ENCODE results near the gene SLAMF9.

Gene SLAMF9

DNA sequence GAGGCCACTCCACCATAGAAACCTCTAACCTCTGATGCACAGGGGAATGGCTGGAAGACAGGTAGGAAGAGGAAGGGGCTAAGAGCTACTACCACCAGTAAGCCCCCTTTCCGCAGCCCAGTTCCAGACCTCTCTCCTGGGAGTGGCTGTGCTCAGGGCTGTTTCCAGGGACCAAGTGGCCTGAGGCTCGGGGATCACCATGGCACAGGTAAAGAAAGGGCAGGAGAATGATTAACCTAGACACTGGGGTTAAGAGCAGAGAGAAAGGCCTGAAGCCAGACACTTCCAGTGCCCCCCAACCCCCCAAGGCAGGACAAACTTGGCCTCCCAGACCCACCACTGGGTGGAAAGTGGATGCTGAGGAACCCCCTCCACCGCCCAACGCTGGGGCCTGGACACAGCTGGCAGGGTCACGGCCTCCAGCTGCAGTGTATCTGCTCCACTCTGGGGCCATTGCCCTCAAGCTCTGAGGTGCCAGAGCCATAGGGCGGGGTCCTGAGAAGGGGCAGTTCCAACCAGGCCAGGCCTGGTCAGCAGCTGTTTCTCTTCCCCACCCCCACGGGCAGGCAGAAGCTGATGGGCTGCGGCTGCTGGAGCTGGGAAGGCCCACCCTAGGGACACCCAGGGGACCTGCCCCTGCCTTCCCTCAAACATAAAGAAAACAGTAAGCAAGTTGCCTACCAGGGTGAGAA lies 31.4 kb downstream of the SLAMF9 start:
- H3K9me2 ChIP-seq (replicated peaks; ENCODE audit: insufficient read depth, low read length), result no peaks in the 10 kb centered on the region
- no peaks in the 10 kb centered on the region for H3K9me3 ChIP-seq (ENCODE audit: insufficient read depth, low read length)
- no peaks in the 10 kb centered on the region for H3K27me3 ChIP-seq (ENCODE audit: low read length)
- peak overlapping the region; percentile 87 for H3K27ac ChIP-seq (ENCODE audit: low read depth, low read length)
- peak overlapping the region; percentile 84 for H3K4me3 ChIP-seq (ENCODE audit: insufficient read depth, low read length, poor library complexity, severe bottlenecking)
- no peak for TF ChIP-seq EZH2phosphoT487 (conservative IDR thresholded peaks at IDR 0.05; ENCODE audit: low read length)
- TF ChIP-seq CTCF (IDR thresholded peaks at IDR 0.05; ENCODE audit: insufficient read depth, low read length, poor library complexity, severe bottlenecking), result no peak
- H2AFZ ChIP-seq (ENCODE audit: low read depth, low read length, severe bottlenecking), result no peak overlapping the region
- peaks cover 17% of the 10 kb centered on the region for H3F3A ChIP-seq (ENCODE audit: insufficient read depth)
- H3K79me2 ChIP-seq (ENCODE audit: insufficient read depth, low read length), result peaks cover 52% of the 10 kb centered on the region
- H3K9ac ChIP-seq (ENCODE audit: low read length), result peak overlapping the region; percentile 85
- H3K36me3 ChIP-seq (ENCODE audit: low read length), result 0 out of 2 replicates have a peak, but pooled peaks cover 6% of the 10 kb centered on the region
- peak overlapping the region; percentile 61 for H3K4me2 ChIP-seq (ENCODE audit: low read depth, low read length, poor library complexity, severe bottlenecking)
- peaks cover 4% of the 10 kb centered on the region; the same call in 1 of the 2 replicates for H4K20me1 ChIP-seq (ENCODE audit: low read depth, low read length)

- Histone ChIP-seq H3K9me3 (ENCODE audit: insufficient read depth, low read length) (no peaks in the 10 kb centered on the region), H3K27me3 (ENCODE audit: low read length) (no peaks in the 10 kb centered on the region), H3K9ac (ENCODE audit: low read length) (peak overlapping the region; percentile 85), H3K4me3 (ENCODE audit: insufficient read depth, low read length, poor library complexity, severe bottlenecking) (peak overlapping the region; percentile 84), H3K9me2 (replicated peaks; ENCODE audit: insufficient read depth, low read length) (no peaks in the 10 kb centered on the region), H3K36me3 (ENCODE audit: low read length) (0 out of 2 replicates have a peak, but pooled peaks cover 6% of the 10 kb centered on the region), H3F3A (ENCODE audit: insufficient read depth) (peaks cover 17% of the 10 kb centered on the region), H3K4me2 (ENCODE audit: low read depth, low read length, poor library complexity, severe bottlenecking) (peak overlapping the region; percentile 61), H3K79me2 (ENCODE audit: insufficient read depth, low read length) (peaks cover 52% of the 10 kb centered on the region), H4K20me1 (ENCODE audit: low read depth, low read length) (peaks cover 4% of the 10 kb centered on the region; the same call in 1 of the 2 replicates), H2AFZ (ENCODE audit: low read depth, low read length, severe bottlenecking) (no peak overlapping the region), H3K27ac (ENCODE audit: low read depth, low read length) (peak overlapping the region; percentile 87)
- TF ChIP-seq EZH2phosphoT487 (conservative IDR thresholded peaks at IDR 0.05; ENCODE audit: low read length), result no peak
- no peak for TF ChIP-seq CTCF (IDR thresholded peaks at IDR 0.05; ENCODE audit: insufficient read depth, low read length, poor library complexity, severe bottlenecking)
These were observed 32.1 kb downstream of the SLAMF9 start for GRCh38 chr1:159921700-159922504.

DNA sequence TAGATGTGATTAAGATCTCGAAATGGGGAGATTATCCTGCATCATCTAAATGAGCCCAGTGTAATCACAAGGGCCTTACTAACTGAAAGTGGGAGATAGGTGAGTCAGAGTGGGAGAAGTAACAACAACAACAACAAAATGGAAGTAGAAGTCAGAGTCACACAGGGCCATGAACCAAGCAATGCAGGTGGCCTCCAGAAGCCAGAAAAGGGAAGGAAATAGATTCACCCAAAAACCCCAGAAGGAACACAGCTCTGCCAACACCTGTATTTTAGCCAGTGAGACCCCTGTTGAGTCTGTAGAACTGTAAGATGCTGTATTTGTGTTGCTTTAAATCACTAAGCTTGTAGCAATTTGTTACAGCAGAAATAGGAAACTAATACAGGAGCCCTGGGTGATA lies 32.8 kb downstream of the SLAMF9 start:
- Histone ChIP-seq H4K20me1 (ENCODE audit: low read depth, low read length) (peaks cover 4% of the 10 kb centered on the region; the same call in 1 of the 2 replicates), H3K27me3 (ENCODE audit: low read length) (no peaks in the 10 kb centered on the region), H3F3A (ENCODE audit: insufficient read depth) (peaks cover 17% of the 10 kb centered on the region), H3K4me3 (ENCODE audit: insufficient read depth, low read length, poor library complexity, severe bottlenecking) (no peak overlapping the region), H3K9ac (ENCODE audit: low read length) (peak overlapping the region; percentile 85; the same call in 1 of the 2 replicates), H2AFZ (ENCODE audit: low read depth, low read length, severe bottlenecking) (no peak overlapping the region), H3K9me3 (ENCODE audit: insufficient read depth, low read length) (no peaks in the 10 kb centered on the region), H3K27ac (ENCODE audit: low read depth, low read length) (peak overlapping the region; percentile 87), H3K79me2 (ENCODE audit: insufficient read depth, low read length) (peaks cover 52% of the 10 kb centered on the region), H3K9me2 (replicated peaks; ENCODE audit: insufficient read depth, low read length) (no peaks in the 10 kb centered on the region), H3K36me3 (ENCODE audit: low read length) (0 out of 2 replicates have a peak, but pooled peaks cover 6% of the 10 kb centered on the region), H3K4me2 (ENCODE audit: low read depth, low read length, poor library complexity, severe bottlenecking) (peak overlapping the region; percentile 61)
- TF ChIP-seq EZH2phosphoT487 (conservative IDR thresholded peaks at IDR 0.05; ENCODE audit: low read length), result no peak

All from SU-DHL-6 (cell line).